Stomach (tissue), 9 donors: ENCODE results near the gene GALNT5. TPM values are rescaled to one million over a fixed set of nuclear protein-coding genes. Genes with fewer than 3 reads are reported as not detected.
"Not testable (repeated sequence)": the region's sequence is repeated elsewhere in the genome, so short reads cannot be mapped to it uniquely, and the experiment has no call there.

ENCODE experiments used
- DNase-seq, 2 donors: peaks; one replicate each; pipeline versions ENCODE4 v3.0.0 to v3.0.0-alpha.2; 2013 to 2019
- H3K27ac ChIP-seq, 5 donors: fragments of 200-600 bp in 4 of 5; sonication (generic) in 4 of 5; one replicate each; pipeline ENCODE4 v1.5.1; 2013 to 2019; ENCODE audit warnings: mild to moderate bottlenecking in 1 of 5, moderate library complexity in 1 of 5
- H3K27me3 ChIP-seq, 3 donors: fragments of 200-600 bp; sonication (generic); one replicate each; pipeline ENCODE4 v1.5.1; 2017 to 2019; ENCODE audit warnings: mixed run types in 1 of 3
- H3K36me3 ChIP-seq, 4 donors: fragments of 200-600 bp; sonication (generic); 1 replicate in 3 of 4; 2 replicates in 1 of 4; pipeline ENCODE4 v1.5.1; 2016 to 2019
- H3K4me1 ChIP-seq, 4 donors: fragments of 200-600 bp; sonication (generic); one replicate each; pipeline ENCODE4 v1.5.1; 2016 to 2019
- H3K4me3 ChIP-seq, 4 donors: fragments of 200-600 bp; sonication (generic) in 3 of 4; one replicate each; pipeline ENCODE4 v1.5.1; 2016 to 2019; ENCODE audit warnings: mild to moderate bottlenecking in 1 of 4
- H3K9me3 ChIP-seq, 4 donors: fragments of 200-600 bp; sonication (generic); one replicate each; pipeline ENCODE4 v1.5.1; 2016 to 2019
- CTCF ChIP-seq, 7 experiments: fragments of 450-650 bp in 4 of 7; fragments of 200-600 bp in 3 of 7; sonication (generic) in 3 of 7; IDR thresholded peaks; one replicate each; pipeline ENCODE4 v1.5.1; 2016 to 2019; ENCODE audit warnings: antibody characterized with exemption in 7 of 7, control low read depth in 2 of 7, mild to moderate bottlenecking in 1 of 7
- EP300 ChIP-seq: sonication (generic); formaldehyde crosslinking; IDR thresholded peaks from one replicate; pipeline ENCODE4 v1.6.1; 2017; ENCODE audit warnings: antibody characterized with exemption
- POLR2A ChIP-seq, 4 donors: fragments of 450-650 bp; IDR thresholded peaks; one replicate each; pipeline ENCODE4 v1.6.1; 2016; ENCODE audit warnings: antibody characterized with exemption in 4 of 4, control low read depth in 2 of 4, mild to moderate bottlenecking in 1 of 4, moderate library complexity in 1 of 4
- POLR2AphosphoS5 ChIP-seq, 3 donors: sonication (generic); formaldehyde crosslinking; IDR thresholded peaks; one replicate each; pipeline ENCODE4 v1.6.1; 2016; ENCODE audit warnings: antibody characterized with exemption in 3 of 3
- WGBS, 5 donors: extraction: QIAGEN DNeasy Blood & Tissue Kit in 3 of 5; methylation state at CpG; one replicate each; pipeline versions ENCODE4 v1.1.5 to v1.1.7; 2013 to 2018; 5-methylcytosine and 5-hydroxymethylcytosine counted together
- intact Hi-C: fragments of 100-400 bp; cut with DNase I; formaldehyde crosslinking; loops from one replicate; pipeline ENCODE4 v1.15.1; 2023; ENCODE audit warnings: low total_unique reads
- polyA plus RNA-seq, 3 donors: library from polyadenylated mRNA; stranded (reverse); fragments of 200-250 nt; gene quantifications; one replicate each; pipeline ENCODE4 v1.2.3, GENCODE V29; 2013
- total RNA-seq, 5 donors: library from RNA; depleted of rRNA; stranded (reverse); fragments of >200 nt; gene quantifications; one replicate each; pipeline versions ENCODE4 v1.1.0 to v1.2.3, GENCODE V29; 2014 to 2016
- donor health status: healthy with polysubstance abuse.
- donor health status: Bipolar disorder and iron deficiency.
- donor health status: healthy.

GALNT5 gene
- total and polyA plus RNA-seq, 8 donors, result 1.1 to 27.5 (median 2.3) TPM

DNA sequence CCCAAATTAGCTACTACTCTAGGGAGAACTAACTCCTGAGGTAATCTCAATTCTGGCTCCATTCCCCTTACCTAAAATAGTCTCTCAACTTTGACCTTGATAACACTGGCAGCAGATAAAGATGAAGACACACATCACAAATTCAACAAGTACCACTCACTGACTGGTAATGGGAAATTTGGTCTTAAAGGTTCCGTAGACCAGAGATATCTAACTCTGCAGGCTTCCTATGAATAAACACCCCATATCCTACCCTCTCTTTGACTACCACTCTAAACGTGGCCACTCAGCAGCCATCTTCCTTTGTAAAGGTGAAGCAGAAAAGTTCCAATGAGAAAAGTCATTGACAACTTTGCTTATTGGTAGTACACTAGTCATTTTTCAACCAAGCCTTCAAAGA is 38.6 kb upstream of the GALNT5 start:
- TF ChIP-seq CTCF (IDR thresholded peaks at IDR 0.05) (no peak), EP300 (no peak), POLR2AphosphoS5 (IDR thresholded peaks at IDR 0.05) (no peak), POLR2A (IDR thresholded peaks at IDR 0.05) (no peak)
- Histone ChIP-seq H3K9me3 (no peaks in the 10 kb centered on the region), H3K4me1 (no peaks in the 10 kb centered on the region), H3K27ac (no peak overlapping the region), H3K27me3 (no peaks in the 10 kb centered on the region), H3K4me3 (no peak overlapping the region), H3K36me3 (no peaks in the 10 kb centered on the region)
- DNase-seq, result no peak
- 55 to 70% (median 66%) methylated on average over 2 of the region's 2 CpGs for WGBS, 5 donors
- intact Hi-C loops, result no loop called here

GRCh38 chr2:157220502-157220901 is 37.0 kb upstream of the GALNT5 start:
- Histone ChIP-seq H3K4me3 (no peak overlapping the region), H3K27ac (no peak overlapping the region), H3K27me3 (no peaks in the 10 kb centered on the region), H3K36me3 (no peaks in the 10 kb centered on the region), H3K4me1 (no peaks in the 10 kb centered on the region), H3K9me3 (no peaks in the 10 kb centered on the region)
- intact Hi-C loops, result no loop called here
- no peak for TF ChIP-seq EP300
- TF ChIP-seq POLR2A (IDR thresholded peaks at IDR 0.05), result no peak
- TF ChIP-seq POLR2AphosphoS5 (IDR thresholded peaks at IDR 0.05), result no peak
- TF ChIP-seq CTCF (IDR thresholded peaks at IDR 0.05), result no peak
- WGBS, 5 donors, result 55 to 74% (median 67%) methylated on average over 1 of the region's 1 CpG
- DNase-seq, result no peak

- intact Hi-C loops, result no loop called here
- no peak for DNase-seq
- H3K9me3 ChIP-seq, result no peaks in the 10 kb centered on the region
- no peak overlapping the region for H3K27ac ChIP-seq
- H3K27me3 ChIP-seq, result no peaks in the 10 kb centered on the region
- TF ChIP-seq POLR2AphosphoS5 (IDR thresholded peaks at IDR 0.05), result no peak
- no peak for TF ChIP-seq EP300
- no peak for TF ChIP-seq POLR2A (IDR thresholded peaks at IDR 0.05)
- no peak for TF ChIP-seq CTCF (IDR thresholded peaks at IDR 0.05)
- WGBS, 5 donors, result 56 to 67% (median 57%) methylated on average over 2 of the region's 2 CpGs
- H3K4me1 ChIP-seq, result no peaks in the 10 kb centered on the region
- H3K4me3 ChIP-seq, result no peak overlapping the region
- H3K36me3 ChIP-seq, result no peaks in the 10 kb centered on the region
Observed at GRCh38 chr2:157221394-157221988, 36.0 kb upstream of the GALNT5 start.

DNA sequence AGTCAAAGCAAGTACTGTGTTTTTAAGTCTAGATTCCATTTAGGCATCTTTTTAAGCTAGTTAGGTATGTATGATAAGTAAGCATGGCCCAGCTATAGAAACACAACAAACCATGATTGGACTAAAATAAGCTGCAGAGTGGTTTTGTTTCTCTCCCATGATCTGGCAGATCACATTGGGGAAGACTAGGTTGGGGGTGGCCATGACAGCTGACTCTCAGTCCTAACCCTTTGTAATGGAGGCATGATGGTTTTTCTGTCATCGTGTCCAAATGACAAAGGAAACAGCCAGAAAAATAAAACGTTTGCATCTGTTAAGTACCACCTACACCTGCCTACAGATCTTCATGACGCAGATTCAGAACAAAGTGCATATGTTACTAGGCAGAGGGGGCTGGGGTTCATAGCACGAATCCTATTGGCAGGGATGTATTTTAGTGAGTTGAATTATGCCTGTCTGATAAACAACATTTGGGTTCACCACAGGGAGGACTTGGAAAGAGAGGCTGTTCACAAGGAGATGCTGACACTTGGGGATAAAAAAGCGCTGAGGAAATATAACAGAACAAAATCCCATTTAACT is 33.8 kb upstream of the GALNT5 start:
- no peak for DNase-seq
- no peak overlapping the region for H3K27ac ChIP-seq
- 81 to 87% (median 84%) methylated on average over 5 of the region's 5 CpGs for WGBS, 5 donors
- no peaks in the 10 kb centered on the region for H3K4me1 ChIP-seq
- TF ChIP-seq EP300 (no peak), POLR2A (IDR thresholded peaks at IDR 0.05) (no peak), POLR2AphosphoS5 (IDR thresholded peaks at IDR 0.05) (no peak)
- intact Hi-C loops, result no loop called here
- H3K4me3 ChIP-seq, result no peak overlapping the region
- no peaks in the 10 kb centered on the region for H3K36me3 ChIP-seq
- H3K27me3 ChIP-seq, result no peaks in the 10 kb centered on the region
- H3K9me3 ChIP-seq, result no peaks in the 10 kb centered on the region

GRCh38 chr2:157224448-157224847 is 33.1 kb upstream of the GALNT5 start:
- H3K9me3 ChIP-seq, H3K4me1 ChIP-seq, DNase-seq, intact Hi-C loops, H3K4me3 ChIP-seq, H3K27ac ChIP-seq, H3K36me3 ChIP-seq, H3K27me3 ChIP-seq: not testable (repeated sequence)
- 88 to 98% (median 92%) methylated on average over 2 of the region's 2 CpGs for WGBS, 5 donors
